ENCODE results near the gene PRC1.

- TF ChIP-seq, protein P1, sequence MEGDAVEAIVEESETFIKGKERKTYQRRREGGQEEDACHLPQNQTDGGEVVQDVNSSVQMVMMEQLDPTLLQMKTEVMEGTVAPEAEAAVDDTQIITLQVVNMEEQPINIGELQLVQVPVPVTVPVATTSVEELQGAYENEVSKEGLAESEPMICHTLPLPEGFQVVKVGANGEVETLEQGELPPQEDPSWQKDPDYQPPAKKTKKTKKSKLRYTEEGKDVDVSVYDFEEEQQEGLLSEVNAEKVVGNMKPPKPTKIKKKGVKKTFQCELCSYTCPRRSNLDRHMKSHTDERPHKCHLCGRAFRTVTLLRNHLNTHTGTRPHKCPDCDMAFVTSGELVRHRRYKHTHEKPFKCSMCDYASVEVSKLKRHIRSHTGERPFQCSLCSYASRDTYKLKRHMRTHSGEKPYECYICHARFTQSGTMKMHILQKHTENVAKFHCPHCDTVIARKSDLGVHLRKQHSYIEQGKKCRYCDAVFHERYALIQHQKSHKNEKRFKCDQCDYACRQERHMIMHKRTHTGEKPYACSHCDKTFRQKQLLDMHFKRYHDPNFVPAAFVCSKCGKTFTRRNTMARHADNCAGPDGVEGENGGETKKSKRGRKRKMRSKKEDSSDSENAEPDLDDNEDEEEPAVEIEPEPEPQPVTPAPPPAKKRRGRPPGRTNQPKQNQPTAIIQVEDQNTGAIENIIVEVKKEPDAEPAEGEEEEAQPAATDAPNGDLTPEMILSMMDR (IDR thresholded peaks at IDR 0.05) = no peak
- TF ChIP-seq POLR2A (IDR thresholded peaks at IDR 0.05) = no peak
These were observed 37.5 kb upstream of the PRC1 start for GRCh38 chr15:91031796-91032195.

Data from breast epithelium (tissue), 3 donors.